HepG2 (cell line): Measurements from ENCODE around the gene ZNF157. TPM values are rescaled to one million over a fixed set of nuclear protein-coding genes. Genes with fewer than 3 reads are reported as not detected.

Source experiments
- ATAC-seq: fragments of 200-7000 bp; cut with Tn5 transposase; 3 replicates; pipeline ENCODE4 v1.9.1; 2020; ENCODE audit warnings: mild to moderate bottlenecking, moderate library complexity
- BruUV-seq: library from RNA; stranded (reverse); fragments of 400-500 nt; replicated peaks from 2 replicates; lab custom pipeline; 2021; lab: Mats Ljungman, UMichigan
- CTCF ChIA-PET: fragments of 300-600 bp; formaldehyde crosslinking; extraction: SDS; loops from one replicate; lab custom pipeline; 2021; ENCODE audit warnings: low total read pairs, inconsistent platforms, low intra/inter-chr PET ratio; lab: Yijun Ruan, JAX
- POLR2A ChIA-PET: fragments of 350-600 bp; sonication (Branson Sonifier 250); formaldehyde crosslinking; loops from one replicate; lab custom pipeline; 2020; ENCODE audit warnings: antibody characterized with exemption, inconsistent platforms; lab: Yijun Ruan, JAX
- DNase-seq: peaks from one replicate; pipeline ENCODE4 v3.0.0-alpha.2; 2015; ENCODE audit warnings: low spot score
- FAIRE-seq: peaks from 3 replicates; lab custom pipeline; 2011; peaks lifted over from hg19 to GRCh38; lab: Jason Lieb, UNC
- H2AFZ ChIP-seq: one replicate; pipeline ENCODE4 v1.6.1; 2011; ENCODE audit warnings: low read length, inconsistent platforms
- H3K27ac ChIP-seq: fragments of 300-600 bp; 3 replicates; pipeline ENCODE4 v1.8.0; 2011; ENCODE audit warnings: mixed run types, mild to moderate bottlenecking, mixed read lengths, low read length, inconsistent platforms; ENCODE audit not compliant: insufficient read depth; ENCODE audit errors: extremely low read length
- H3K27me3 ChIP-seq, 2 experiments: fragments of 200-600 bp in 1 of 2; 2 replicates in 1 of 2; 3 replicates in 1 of 2; pipeline versions ENCODE4 v1.6.0 to v1.8.0; 2011; ENCODE audit warnings: low read length in 2 of 2, mild to moderate bottlenecking in 2 of 2, moderate library complexity in 2 of 2, inconsistent platforms in 1 of 2; ENCODE audit not compliant: insufficient read depth in 2 of 2, control insufficient read depth in 1 of 2
- H3K36me3 ChIP-seq, 2 experiments: fragments of 200-600 bp in 1 of 2; replicated peaks in 1 of 2; 2 replicates in 1 of 2; 3 replicates in 1 of 2; pipeline versions ENCODE4 v1.5.1 to v1.8.0; 2011; ENCODE audit warnings: low read length in 2 of 2, inconsistent platforms in 1 of 2; ENCODE audit not compliant: insufficient read depth in 2 of 2, control insufficient read depth in 1 of 2
- H3K4me1 ChIP-seq: 2 replicates; pipeline ENCODE4 v1.5.1; 2012; ENCODE audit warnings: low read length, inconsistent platforms; ENCODE audit not compliant: insufficient read depth
- H3K4me2 ChIP-seq: 2 replicates; pipeline ENCODE4 v1.6.0; 2011; ENCODE audit warnings: low read depth, low read length, inconsistent platforms
- H3K4me3 ChIP-seq, 3 experiments: fragments of 200-600 bp in 1 of 3; sonication (generic), shearing (Covaris generic) in 1 of 3; replicated peaks in 1 of 3; 2 replicates each; pipeline ENCODE4 v1.5.1; 2011 to 2016; ENCODE audit warnings: low read length in 3 of 3, inconsistent platforms in 2 of 3, low read depth in 2 of 3, mild to moderate bottlenecking in 2 of 3, control low read depth in 1 of 3, mixed read lengths in 1 of 3; ENCODE audit not compliant: insufficient read depth in 1 of 3
- H3K79me2 ChIP-seq: one replicate; pipeline ENCODE4 v1.6.1; 2011; ENCODE audit warnings: low read length, inconsistent platforms; ENCODE audit not compliant: insufficient read depth
- H3K9ac ChIP-seq: 2 replicates; pipeline ENCODE4 v1.6.0; 2011; ENCODE audit warnings: mild to moderate bottlenecking, low read depth, low read length, inconsistent platforms; ENCODE audit not compliant: insufficient read depth
- H3K9me3 ChIP-seq: 2 replicates; pipeline ENCODE4 v1.5.1; 2012; ENCODE audit warnings: mild to moderate bottlenecking, low read length
- H4K20me1 ChIP-seq: 2 replicates; pipeline ENCODE4 v1.6.0; 2011; ENCODE audit warnings: inconsistent platforms, mild to moderate bottlenecking, low read length, moderate library complexity; ENCODE audit not compliant: insufficient read depth
- FOXJ3 ChIP-seq: sonication (generic); formaldehyde crosslinking; IDR thresholded peaks from 2 replicates; pipeline ENCODE4 v1.4.0; 2020; ENCODE audit warnings: missing genetic modification reagents, mild to moderate bottlenecking, borderline replicate concordance
- FOXO1 ChIP-seq: sonication (generic); formaldehyde crosslinking; IDR thresholded peaks from 2 replicates; pipeline ENCODE4 v1.4.0; 2020; ENCODE audit warnings: missing genetic modification reagents
- GABPB1 ChIP-seq: IDR thresholded peaks from 2 replicates; pipeline ENCODE4 v1.6.1; 2016; ENCODE audit warnings: mild to moderate bottlenecking, missing genetic modification reagents, moderate library complexity, missing compliant biosample characterization
- KLF6 ChIP-seq: IDR thresholded peaks from 2 replicates; pipeline ENCODE4 v1.8.0; 2016; ENCODE audit warnings: missing biosample characterization, missing genetic modification reagents
- NCOR1 ChIP-seq: fragments of 200-600 bp; sonication (generic); IDR thresholded peaks from 2 replicates; pipeline ENCODE4 v1.7.0; 2017; ENCODE audit warnings: antibody characterized with exemption, low read length, borderline replicate concordance
- PCBP2 ChIP-seq: fragments of 200-400 bp; formaldehyde crosslinking; optimal IDR thresholded peaks from 2 replicates; pipeline ENCODE3; 2018; ENCODE audit warnings: low read length, low read depth; ENCODE audit not compliant: poor library complexity, severe bottlenecking
- ZNF274 ChIP-seq: sonication (generic); formaldehyde crosslinking; IDR thresholded peaks from 2 replicates; pipeline ENCODE4 v1.5.1; 2020; ENCODE audit warnings: mild to moderate bottlenecking, missing genetic modification reagents
- ZNF431 ChIP-seq: sonication (generic); formaldehyde crosslinking; IDR thresholded peaks from 2 replicates; pipeline ENCODE4 v1.9.0; 2022; ENCODE audit warnings: missing genetic modification reagents, low read depth, mild to moderate bottlenecking, borderline replicate concordance
- ZNF564 ChIP-seq: sonication (generic); formaldehyde crosslinking; IDR thresholded peaks from 2 replicates; pipeline ENCODE4 v1.8.1; 2023; ENCODE audit warnings: mild to moderate bottlenecking, missing genetic modification reagents
- ZNF879 ChIP-seq: sonication (generic); formaldehyde crosslinking; IDR thresholded peaks from 2 replicates; pipeline ENCODE4 v1.8.1; 2023; ENCODE audit warnings: missing genetic modification reagents
- WGBS: methylation state at CpG from one replicate; pipeline ENCODE4 v1.1.6; 2017; ENCODE audit warnings: low lambda C conversion rate; 5-methylcytosine and 5-hydroxymethylcytosine counted together
- in situ Hi-C: cut with HindIII; loops from 2 replicates; pipeline ENCODE4 v1.10.0; 2017; ENCODE audit warnings: low pct_unique_long_range_greater_than_20kb; ENCODE audit not compliant: extremely low pct_ligation_motif_present
- intact Hi-C: fragments of 100-400 bp; cut with micrococcal nuclease; formaldehyde crosslinking; loops from one replicate; pipeline ENCODE4 v1.10.0; 2022; ENCODE audit not compliant: unreplicated experiment
- polyA plus RNA-seq, 8 experiments: library from polyadenylated mRNA; depleted of rRNA in 3 of 8; stranded (reverse) in 7 of 8; unstranded in 1 of 8; fragments of >200 nt; fragmentation: Illumina TruSeq in 4 of 8; extraction: Trizol in 4 of 8; gene quantifications; 2 replicates each; pipeline versions ENCODE4 v1.2.1 to v1.2.3, GENCODE V29; 2011 to 2016; ENCODE audit warnings: low read depth in 4 of 8, missing spikeins in 1 of 8, mixed read lengths in 1 of 8; ENCODE audit not compliant: insufficient read depth in 1 of 8
- total RNA-seq, 5 experiments: library from RNA; depleted of rRNA; stranded (reverse); fragments of >200 nt; fragmentation: Illumina TruSeq; extraction: Trizol; gene quantifications; 2 replicates each; pipeline ENCODE4 v1.2.3, GENCODE V29; 2016; ENCODE audit warnings: low read depth in 1 of 5
- TF ChIP-seq, protein P1 (sequence below): IDR thresholded peaks from 2 replicates; pipeline ENCODE4 v1.6.1; 2016; ENCODE audit warnings: missing compliant biosample characterization, missing genetic modification reagents, borderline replicate concordance
- TF ChIP-seq, protein P2 (sequence below), 2 experiments: fragments of 450-650 bp in 1 of 2; sonication (generic) in 1 of 2; formaldehyde crosslinking; IDR thresholded peaks; 2 replicates each; pipeline versions ENCODE4 v1.5.0 to v1.8.0; 2020 to 2022; ENCODE audit warnings: mild to moderate bottlenecking in 1 of 2, missing genetic modification reagents in 1 of 2

ZNF157 gene
- total and polyA plus RNA-seq, 2 of the 13 experiments (the other 11 are each of a cell fraction or from before 2014, with no cell fraction given) = not detected

DNA sequence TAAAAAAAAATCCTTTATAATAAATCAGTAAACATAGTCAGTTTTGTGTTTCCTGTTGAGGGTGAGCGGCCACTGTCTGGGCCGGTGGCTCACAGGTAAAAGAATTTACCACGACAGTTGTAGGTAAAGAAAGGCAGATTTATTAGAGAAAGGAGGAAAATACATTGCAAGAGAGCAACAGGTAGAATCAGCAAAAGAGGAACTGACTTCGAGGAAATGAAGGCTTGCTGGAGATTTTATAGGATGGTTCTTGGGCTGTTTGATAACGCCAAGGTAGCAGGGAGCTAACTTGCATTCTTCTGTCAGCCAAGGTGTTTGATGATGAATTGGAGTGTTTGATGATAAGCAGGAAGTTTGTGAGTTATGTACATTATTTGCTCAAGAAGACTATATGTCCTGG is 2.8 kb downstream of the ZNF157 start:
- no peaks in the 10 kb centered on the region for H3K79me2 ChIP-seq
- WGBS = 47% methylated on average over 5 of the region's 5 CpGs
- no peaks in the 10 kb centered on the region for H3K36me3 ChIP-seq
- H3K27me3 ChIP-seq = no peaks in the 10 kb centered on the region
- DNase-seq (no peak), FAIRE-seq (no peak), ATAC-seq (no peak)
- intact Hi-C loops = no loop called here
- H3K27ac ChIP-seq = no peak overlapping the region
- no peak overlapping the region for H3K9ac ChIP-seq
- H2AFZ ChIP-seq = no peak overlapping the region
- H3K4me3 ChIP-seq = no peak overlapping the region
- TF ChIP-seq GABPB1 = no peak
- TF ChIP-seq FOXO1 (CRISPR knock-in tag) = no peak
- no peak for TF ChIP-seq ZNF274 (CRISPR knock-in tag)
- no peak for TF ChIP-seq ZNF564 (CRISPR knock-in tag)
- no peak for TF ChIP-seq PCBP2
- no peak for TF ChIP-seq ZNF431
- TF ChIP-seq, protein P1, sequence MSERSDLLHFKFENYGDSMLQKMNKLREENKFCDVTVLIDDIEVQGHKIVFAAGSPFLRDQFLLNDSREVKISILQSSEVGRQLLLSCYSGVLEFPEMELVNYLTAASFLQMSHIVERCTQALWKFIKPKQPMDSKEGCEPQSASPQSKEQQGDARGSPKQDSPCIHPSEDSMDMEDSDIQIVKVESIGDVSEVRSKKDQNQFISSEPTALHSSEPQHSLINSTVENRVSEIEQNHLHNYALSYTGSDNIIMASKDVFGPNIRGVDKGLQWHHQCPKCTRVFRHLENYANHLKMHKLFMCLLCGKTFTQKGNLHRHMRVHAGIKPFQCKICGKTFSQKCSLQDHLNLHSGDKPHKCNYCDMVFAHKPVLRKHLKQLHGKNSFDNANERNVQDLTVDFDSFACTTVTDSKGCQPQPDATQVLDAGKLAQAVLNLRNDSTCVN (CRISPR knock-in tag) = no peak
- TF ChIP-seq KLF6 (CRISPR knock-in tag) = no peak
- no peak for TF ChIP-seq NCOR1
- TF ChIP-seq FOXJ3 = no peak
- no peak for TF ChIP-seq ZNF879 (CRISPR knock-in tag)
- TF ChIP-seq, protein P2, sequence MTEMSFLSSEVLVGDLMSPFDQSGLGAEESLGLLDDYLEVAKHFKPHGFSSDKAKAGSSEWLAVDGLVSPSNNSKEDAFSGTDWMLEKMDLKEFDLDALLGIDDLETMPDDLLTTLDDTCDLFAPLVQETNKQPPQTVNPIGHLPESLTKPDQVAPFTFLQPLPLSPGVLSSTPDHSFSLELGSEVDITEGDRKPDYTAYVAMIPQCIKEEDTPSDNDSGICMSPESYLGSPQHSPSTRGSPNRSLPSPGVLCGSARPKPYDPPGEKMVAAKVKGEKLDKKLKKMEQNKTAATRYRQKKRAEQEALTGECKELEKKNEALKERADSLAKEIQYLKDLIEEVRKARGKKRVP (CRISPR knock-in tag; IDR thresholded peaks at IDR 0.05) = no peak
- no peaks in the 10 kb centered on the region for H3K4me1 ChIP-seq
- ChIA-PET CTCF (no interaction called here), POLR2A (no interaction called here)
- H3K9me3 ChIP-seq = no peaks in the 10 kb centered on the region
- no peak overlapping the region for H3K4me2 ChIP-seq
- H4K20me1 ChIP-seq = no peaks in the 10 kb centered on the region
- in situ Hi-C loops = no loop called here
- no TSS peak for BruUV-seq
